ENCODE data around the gene HAUS5.
"Not testable (repeated sequence)": the region's sequence is repeated elsewhere in the genome, so short reads cannot be mapped to it uniquely, and the experiment has no call there.

DNA sequence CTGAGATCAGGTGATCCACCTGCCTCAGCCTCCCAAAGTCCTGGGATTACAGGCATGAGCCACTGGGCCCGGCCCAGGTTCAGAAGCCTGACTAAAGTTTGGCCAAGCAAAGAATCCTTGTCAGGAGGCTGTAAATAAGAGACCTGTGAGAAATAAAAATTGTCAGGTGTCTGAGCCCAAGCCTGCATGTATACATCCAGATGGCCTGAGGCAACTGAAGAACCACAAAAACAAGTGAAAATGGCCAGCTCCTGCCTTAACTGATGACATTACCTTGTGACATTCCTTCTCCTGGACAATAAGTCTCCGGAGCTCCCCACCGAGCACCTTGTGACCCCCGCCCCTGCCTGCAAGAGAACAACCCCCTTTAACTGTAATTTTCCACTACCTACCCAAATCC lies 8.1 kb upstream of the HAUS5 start:
- TF ChIP-seq, protein P1, sequence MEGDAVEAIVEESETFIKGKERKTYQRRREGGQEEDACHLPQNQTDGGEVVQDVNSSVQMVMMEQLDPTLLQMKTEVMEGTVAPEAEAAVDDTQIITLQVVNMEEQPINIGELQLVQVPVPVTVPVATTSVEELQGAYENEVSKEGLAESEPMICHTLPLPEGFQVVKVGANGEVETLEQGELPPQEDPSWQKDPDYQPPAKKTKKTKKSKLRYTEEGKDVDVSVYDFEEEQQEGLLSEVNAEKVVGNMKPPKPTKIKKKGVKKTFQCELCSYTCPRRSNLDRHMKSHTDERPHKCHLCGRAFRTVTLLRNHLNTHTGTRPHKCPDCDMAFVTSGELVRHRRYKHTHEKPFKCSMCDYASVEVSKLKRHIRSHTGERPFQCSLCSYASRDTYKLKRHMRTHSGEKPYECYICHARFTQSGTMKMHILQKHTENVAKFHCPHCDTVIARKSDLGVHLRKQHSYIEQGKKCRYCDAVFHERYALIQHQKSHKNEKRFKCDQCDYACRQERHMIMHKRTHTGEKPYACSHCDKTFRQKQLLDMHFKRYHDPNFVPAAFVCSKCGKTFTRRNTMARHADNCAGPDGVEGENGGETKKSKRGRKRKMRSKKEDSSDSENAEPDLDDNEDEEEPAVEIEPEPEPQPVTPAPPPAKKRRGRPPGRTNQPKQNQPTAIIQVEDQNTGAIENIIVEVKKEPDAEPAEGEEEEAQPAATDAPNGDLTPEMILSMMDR (conservative IDR thresholded peaks at IDR 0.05; ENCODE audit: low read length) = not testable (repeated sequence)
- TF ChIP-seq EZH2phosphoT487 (IDR thresholded peaks at IDR 0.05; ENCODE audit: borderline replicate concordance) = not testable (repeated sequence)

Data from Loucy (cell line).